H1 (cell line): Measurements from ENCODE around the gene RAD50. TPM values are rescaled to one million over a fixed set of nuclear protein-coding genes. Genes with fewer than 3 reads are reported as not detected.

ENCODE experiments used
- CTCF ChIA-PET: fragments of 300-600 bp; sonication (Branson Sonifier 250); formaldehyde crosslinking; loops from one replicate; lab custom pipeline; 2021; ENCODE audit not compliant: partially characterized antibody; lab: Charles Lee
- POLR2A ChIA-PET: fragments of 300-600 bp; sonication (Branson Sonifier 250); formaldehyde crosslinking; loops from one replicate; lab custom pipeline; 2021; ENCODE audit warnings: inconsistent platforms; ENCODE audit not compliant: partially characterized antibody; lab: Charles Lee
- DNase-seq, 2 experiments: peaks; one replicate each; pipeline versions ENCODE4 v3.0.0 to v3.0.0-alpha.2; 2010 to 2022; ENCODE audit warnings: low spot score in 2 of 2, low read depth in 1 of 2, mixed read lengths in 1 of 2
- FAIRE-seq: peaks from 2 replicates; lab custom pipeline; 2011; peaks lifted over from hg19 to GRCh38; lab: Jason Lieb, UNC
- H2AFZ ChIP-seq: 2 replicates; pipeline ENCODE4 v1.8.1; 2012; ENCODE audit warnings: low read length, inconsistent platforms
- H2AK5ac ChIP-seq: 2 replicates; pipeline ENCODE4 v1.6.1; 2013; ENCODE audit warnings: low read depth, low read length
- H2BK120ac ChIP-seq: replicated peaks from 2 replicates; pipeline ENCODE3; 2013; ENCODE audit warnings: low read depth, low read length, inconsistent platforms
- H2BK12ac ChIP-seq: 2 replicates; pipeline ENCODE4 v1.6.1; 2013; ENCODE audit warnings: low read depth, low read length
- H2BK15ac ChIP-seq: 2 replicates; pipeline ENCODE4 v1.6.1; 2013; ENCODE audit warnings: low read length
- H2BK20ac ChIP-seq: 2 replicates; pipeline ENCODE4 v1.6.1; 2013; ENCODE audit warnings: low read length
- H2BK5ac ChIP-seq: 2 replicates; pipeline ENCODE4 v1.6.1; 2013; ENCODE audit warnings: low read depth, low read length
- H3K14ac ChIP-seq: 2 replicates; pipeline ENCODE4 v1.6.1; 2013; ENCODE audit warnings: inconsistent platforms; ENCODE audit not compliant: insufficient read length
- H3K18ac ChIP-seq: 2 replicates; pipeline ENCODE4 v1.6.1; 2013; ENCODE audit warnings: low read length; ENCODE audit errors: extremely low read depth
- H3K23ac ChIP-seq: 2 replicates; pipeline ENCODE4 v1.6.1; 2013; ENCODE audit warnings: inconsistent platforms; ENCODE audit not compliant: insufficient read length
- H3K23me2 ChIP-seq: 2 replicates; pipeline ENCODE4 v1.6.1; 2013; ENCODE audit warnings: low read depth, low read length
- H3K27ac ChIP-seq: 2 replicates; pipeline ENCODE4 v1.6.1; 2011; ENCODE audit warnings: low read depth, low read length, inconsistent platforms
- H3K27me3 ChIP-seq, 4 experiments: replicated peaks in 1 of 4; 1 replicate in 1 of 4; 2 replicates in 3 of 4; pipeline versions ENCODE4 v1.6.1 to v1.8.1; 2011 to 2013; ENCODE audit warnings: low read length in 3 of 4, mild to moderate bottlenecking in 3 of 4, inconsistent platforms in 2 of 4, mixed read lengths in 2 of 4, moderate library complexity in 1 of 4; ENCODE audit not compliant: control insufficient read depth in 3 of 4, insufficient read depth in 3 of 4; ENCODE audit errors: extremely low read depth in 1 of 4
- H3K36me3 ChIP-seq, 4 experiments: 2 replicates each; pipeline versions ENCODE4 v1.6.1 to v1.8.1; 2011 to 2013; ENCODE audit warnings: mild to moderate bottlenecking in 4 of 4, low read length in 3 of 4, moderate library complexity in 2 of 4, control low read depth in 1 of 4, inconsistent platforms in 1 of 4; ENCODE audit not compliant: insufficient read depth in 4 of 4, control insufficient read depth in 2 of 4
- H3K4ac ChIP-seq: replicated peaks from 2 replicates; pipeline ENCODE3; 2013; ENCODE audit warnings: low read length, low read depth, mixed read lengths, inconsistent platforms; ENCODE audit not compliant: insufficient read length
- H3K4me1 ChIP-seq, 4 experiments: replicated peaks in 1 of 4; 1 replicate in 1 of 4; 2 replicates in 3 of 4; pipeline versions ENCODE4 v1.6.1 to v1.8.1; 2011 to 2013; ENCODE audit warnings: low read length in 3 of 4, inconsistent platforms in 2 of 4, mixed read lengths in 1 of 4; ENCODE audit not compliant: insufficient read depth in 4 of 4, control insufficient read depth in 3 of 4
- H3K4me2 ChIP-seq, 2 experiments: 2 replicates each; pipeline versions ENCODE4 v1.6.1 to v1.8.1; 2011 to 2013; ENCODE audit warnings: low read depth in 2 of 2, low read length in 2 of 2, control low read depth in 1 of 2, inconsistent platforms in 1 of 2, mild to moderate bottlenecking in 1 of 2; ENCODE audit not compliant: insufficient read depth in 1 of 2
- H3K4me3 ChIP-seq, 4 experiments: fragments of 200-600, 300-600 bp in 1 of 4; sonication (generic), shearing (Covaris generic), sonication (Bioruptor Twin) in 1 of 4; 2 replicates each; pipeline versions ENCODE4 v1.5.1 to v1.8.1; 2011 to 2016; ENCODE audit warnings: low read length in 4 of 4, low read depth in 3 of 4, control low read depth in 2 of 4, inconsistent platforms in 2 of 4, mild to moderate bottlenecking in 2 of 4, mixed read lengths in 1 of 4, moderate library complexity in 1 of 4; ENCODE audit not compliant: insufficient read depth in 2 of 4; ENCODE audit errors: extremely low read depth in 1 of 4
- H3K56ac ChIP-seq: replicated peaks from 2 replicates; pipeline ENCODE3; 2013; ENCODE audit warnings: low read depth, mild to moderate bottlenecking, mixed read lengths, low read length, inconsistent platforms; ENCODE audit not compliant: insufficient read length
- H3K79me1 ChIP-seq: 2 replicates; pipeline ENCODE4 v1.6.1; 2013; ENCODE audit warnings: low read depth, low read length, control low read depth
- H3K79me2 ChIP-seq, 2 experiments: 2 replicates each; pipeline versions ENCODE4 v1.6.1 to v1.8.1; 2012 to 2013; ENCODE audit warnings: low read length in 2 of 2, mild to moderate bottlenecking in 2 of 2, inconsistent platforms in 1 of 2; ENCODE audit not compliant: insufficient read depth in 2 of 2, control insufficient read depth in 1 of 2
- H3K9ac ChIP-seq, 4 experiments: replicated peaks in 1 of 4; 1 replicate in 1 of 4; 2 replicates in 3 of 4; pipeline versions ENCODE4 v1.6.1 to v1.8.1; 2011 to 2013; ENCODE audit warnings: low read depth in 3 of 4, low read length in 3 of 4, control low read depth in 2 of 4, mild to moderate bottlenecking in 2 of 4, moderate library complexity in 2 of 4, inconsistent platforms in 1 of 4; ENCODE audit errors: extremely low read depth in 1 of 4
- H3K9me3 ChIP-seq, 2 experiments: 2 replicates each; pipeline versions ENCODE4 v1.6.1 to v1.8.1; 2012 to 2013; ENCODE audit warnings: mild to moderate bottlenecking in 2 of 2, moderate library complexity in 2 of 2, control low read depth in 1 of 2, inconsistent platforms in 1 of 2, low read depth in 1 of 2, low read length in 1 of 2, mixed read lengths in 1 of 2; ENCODE audit not compliant: insufficient read depth in 2 of 2
- H4K20me1 ChIP-seq, 2 experiments: replicated peaks in 1 of 2; 2 replicates each; pipeline versions ENCODE3 to v1.8.1; 2011 to 2013; ENCODE audit warnings: inconsistent platforms in 2 of 2, low read length in 2 of 2, mild to moderate bottlenecking in 1 of 2; ENCODE audit not compliant: insufficient read depth in 2 of 2, control insufficient read depth in 1 of 2
- H4K5ac ChIP-seq: 2 replicates; pipeline ENCODE4 v1.6.1; 2013; ENCODE audit warnings: low read length, low read depth, mixed read lengths, inconsistent platforms; ENCODE audit not compliant: insufficient read length
- H4K8ac ChIP-seq: 2 replicates; pipeline ENCODE4 v1.8.0; 2013; ENCODE audit warnings: mild to moderate bottlenecking, moderate library complexity, low read length, inconsistent platforms; ENCODE audit not compliant: insufficient read depth; ENCODE audit errors: extremely low read depth
- H4K91ac ChIP-seq: replicated peaks from 2 replicates; pipeline ENCODE3; 2013; ENCODE audit warnings: low read length, mixed read lengths, inconsistent platforms; ENCODE audit not compliant: insufficient read length
- ASH2L ChIP-seq: fragments of 200-600, 300-600 bp; sonication (generic); IDR thresholded peaks from one replicate; pipeline ENCODE4 v1.7.1; 2017; ENCODE audit warnings: low read length
- HDAC2 ChIP-seq, 2 experiments: fragments of 300-600 bp in 1 of 2; sonication (generic) in 1 of 2; IDR thresholded peaks; 2 replicates each; pipeline ENCODE4 v1.6.1; 2011 to 2012; ENCODE audit warnings: low read depth in 2 of 2, low read length in 2 of 2, mild to moderate bottlenecking in 2 of 2, moderate library complexity in 2 of 2, borderline replicate concordance in 1 of 2, inconsistent platforms in 1 of 2
- JUN ChIP-seq: IDR thresholded peaks from 2 replicates; pipeline ENCODE4 v1.6.1; 2011; ENCODE audit warnings: low read depth, mild to moderate bottlenecking, improper control_type of control experiment, low read length
- POLR2AphosphoS5 ChIP-seq: IDR thresholded peaks from 2 replicates; pipeline ENCODE4 v1.6.1; 2011; ENCODE audit warnings: low read depth, low read length
- SAP30 ChIP-seq: fragments of 300-600 bp; sonication (generic); IDR thresholded peaks from 2 replicates; pipeline ENCODE4 v1.7.1; 2012; ENCODE audit warnings: low read length, moderate library complexity, mild to moderate bottlenecking, inconsistent platforms; ENCODE audit not compliant: insufficient read depth, insufficient replicate concordance
- SP1 ChIP-seq: IDR thresholded peaks from 2 replicates; pipeline ENCODE4 v1.6.1; 2011; ENCODE audit warnings: low read depth, low read length
- TBP ChIP-seq: IDR thresholded peaks from 2 replicates; pipeline ENCODE4 v1.6.1; 2011; ENCODE audit warnings: low read depth, low read length, improper control_type of control experiment
- YY1 ChIP-seq: IDR thresholded peaks from 2 replicates; pipeline ENCODE4 v1.6.1; 2011; ENCODE audit warnings: low read depth, mild to moderate bottlenecking, low read length
- WGBS, 2 experiments: shearing (Covaris generic) in 1 of 2; methylation state at CpG; one replicate each; pipeline versions ENCODE4 v1.1.6 to v1.1.7; 2013 to 2015; ENCODE audit warnings: low lambda C conversion rate in 2 of 2, mixed read lengths in 2 of 2, inconsistent platforms in 1 of 2, low coverage in 1 of 2, missing lambda C conversion rate in 1 of 2; ENCODE audit not compliant: insufficient replicate concordance in 2 of 2, insufficient coverage in 1 of 2, insufficient read length in 1 of 2; ENCODE audit errors: extremely low coverage in 1 of 2, missing lambda C conversion rate in 1 of 2; 5-methylcytosine and 5-hydroxymethylcytosine counted together
- polyA plus RNA-seq, 7 experiments: library from polyadenylated mRNA; depleted of rRNA in 3 of 7; stranded (reverse) in 5 of 7; unstranded in 2 of 7; fragments of >200 nt in 5 of 7; fragments of 200-250 nt in 2 of 7; gene quantifications; 1 replicate in 5 of 7; 2 replicates in 1 of 7; 4 replicates in 1 of 7; pipeline versions ENCODE4 v1.2.1 to v1.2.3, GENCODE V29; 2011 to 2013; ENCODE audit warnings: missing spikeins in 2 of 7, mixed read lengths in 2 of 7
- total RNA-seq: library from RNA; stranded (reverse); fragmentation: NEBNext Ultra II Directional; extraction: Animal tissue kit (Norgen Biotek cat#: 25700); gene quantifications from 2 replicates; pipeline ENCODE4 v1.2.1, GENCODE V29; 2021

Gene RAD50
- total and polyA plus RNA-seq, 2 of the 8 experiments (the other 6 are each of a cell fraction or from before 2014, with no cell fraction given), result 10.1 to 39.4 TPM

GRCh38 chr5:132673488-132673887 lies 116.7 kb downstream of the RAD50 start:
- ChIA-PET CTCF (no interaction called here), POLR2A (interaction anchor here (1.4 kb wide), 1 partner anchor 17 kb away, joined by 5 read pairs; no protein-coding TSS in a partner anchor)
- Histone ChIP-seq H2BK5ac (no peak overlapping the region), H3K79me2 (no peaks in the 10 kb centered on the region), H2AFZ (no peak overlapping the region), H2BK12ac (no peak overlapping the region), H2AK5ac (no peak overlapping the region), H2BK15ac (no peak overlapping the region), H3K4ac (no peak overlapping the region), H3K23ac (no peak overlapping the region), H4K8ac (no peak overlapping the region), H3K14ac (no peak overlapping the region), H3K79me1 (no peaks in the 10 kb centered on the region), H3K4me3 (no peak overlapping the region), H3K36me3 (no peaks in the 10 kb centered on the region), H3K4me1 (no peaks in the 10 kb centered on the region), H4K20me1 (no peaks in the 10 kb centered on the region), H3K9ac (no peak overlapping the region), H3K56ac (no peak overlapping the region), H3K23me2 (no peaks in the 10 kb centered on the region; the same call in 1 of the 2 replicates), H3K4me2 (no peak overlapping the region), H3K9me3 (0 out of 4 replicates have a peak, but pooled peaks cover 0 to 3% of the 10 kb centered on the region in 2 experiments), H3K27ac (no peak overlapping the region), H2BK20ac (no peak overlapping the region), H4K5ac (no peak overlapping the region), H2BK120ac (no peak overlapping the region), H3K18ac (no peak overlapping the region), H3K27me3 (no peaks in the 10 kb centered on the region), H4K91ac (no peak overlapping the region)
- no peak for FAIRE-seq
- DNase-seq, result no peak
- 93% methylated on average over 1 of the region's 1 CpG; no CpG with 5 or more reads in 1 of the 2 experiments for WGBS, 2 experiments
- TF ChIP-seq ASH2L (no peak), JUN (no peak), TBP (no peak), SP1 (no peak), POLR2AphosphoS5 (no peak), HDAC2 (IDR thresholded peaks at IDR 0.05; ENCODE audit: borderline replicate concordance in 1 of 2, low read depth in 2 of 2, low read length in 2 of 2) (no peak), SAP30 (no peak), YY1 (no peak)
